Midbrain (tissue), 1 donor: ENCODE measurements around the gene JUND.

Experiments used
- DNase-seq: peaks from one replicate; lab custom pipeline; 2025; lab: John Stamatoyannopoulos, UW

Gene JUND

DNA sequence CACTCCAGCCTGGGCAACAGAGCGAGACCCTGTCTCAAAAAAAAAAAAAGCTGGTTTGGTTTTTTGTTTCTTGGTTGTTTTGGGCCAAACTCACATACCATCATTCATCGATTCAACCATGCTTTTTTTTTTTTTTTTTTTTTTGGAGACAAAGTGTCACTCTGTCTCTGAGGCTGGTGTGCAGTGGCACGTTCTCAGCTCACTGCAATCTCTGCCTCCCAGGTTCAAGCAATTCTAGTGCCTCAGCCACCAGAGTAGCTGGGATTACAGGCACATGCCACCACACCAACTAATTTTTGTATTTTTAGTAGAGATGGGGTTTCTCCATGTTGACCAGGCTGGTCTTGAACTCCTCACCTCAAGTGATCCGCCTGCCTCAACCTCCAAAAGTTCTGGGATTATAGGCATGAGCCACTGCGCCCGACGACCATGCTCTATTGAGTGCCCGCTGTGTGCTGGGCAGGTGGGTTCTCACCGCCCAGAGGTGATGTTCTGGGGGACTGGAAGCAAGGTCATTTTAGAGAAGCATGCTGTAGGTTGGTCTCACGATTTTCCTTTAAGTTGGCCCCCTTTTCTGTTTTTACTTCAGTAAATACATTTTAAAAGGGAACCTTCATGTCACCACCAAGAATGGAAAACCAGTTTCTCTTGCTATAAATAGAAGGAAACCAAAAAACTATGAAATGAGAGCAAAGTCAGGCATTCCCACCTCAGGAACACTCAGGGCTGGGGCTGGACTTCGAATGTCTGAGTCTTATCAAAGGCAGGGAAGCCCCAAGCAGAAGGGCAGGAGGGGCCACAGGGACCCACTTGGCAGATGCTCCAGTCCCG, 8.3 kb upstream of the JUND start:
- no peak for DNase-seq

DNA sequence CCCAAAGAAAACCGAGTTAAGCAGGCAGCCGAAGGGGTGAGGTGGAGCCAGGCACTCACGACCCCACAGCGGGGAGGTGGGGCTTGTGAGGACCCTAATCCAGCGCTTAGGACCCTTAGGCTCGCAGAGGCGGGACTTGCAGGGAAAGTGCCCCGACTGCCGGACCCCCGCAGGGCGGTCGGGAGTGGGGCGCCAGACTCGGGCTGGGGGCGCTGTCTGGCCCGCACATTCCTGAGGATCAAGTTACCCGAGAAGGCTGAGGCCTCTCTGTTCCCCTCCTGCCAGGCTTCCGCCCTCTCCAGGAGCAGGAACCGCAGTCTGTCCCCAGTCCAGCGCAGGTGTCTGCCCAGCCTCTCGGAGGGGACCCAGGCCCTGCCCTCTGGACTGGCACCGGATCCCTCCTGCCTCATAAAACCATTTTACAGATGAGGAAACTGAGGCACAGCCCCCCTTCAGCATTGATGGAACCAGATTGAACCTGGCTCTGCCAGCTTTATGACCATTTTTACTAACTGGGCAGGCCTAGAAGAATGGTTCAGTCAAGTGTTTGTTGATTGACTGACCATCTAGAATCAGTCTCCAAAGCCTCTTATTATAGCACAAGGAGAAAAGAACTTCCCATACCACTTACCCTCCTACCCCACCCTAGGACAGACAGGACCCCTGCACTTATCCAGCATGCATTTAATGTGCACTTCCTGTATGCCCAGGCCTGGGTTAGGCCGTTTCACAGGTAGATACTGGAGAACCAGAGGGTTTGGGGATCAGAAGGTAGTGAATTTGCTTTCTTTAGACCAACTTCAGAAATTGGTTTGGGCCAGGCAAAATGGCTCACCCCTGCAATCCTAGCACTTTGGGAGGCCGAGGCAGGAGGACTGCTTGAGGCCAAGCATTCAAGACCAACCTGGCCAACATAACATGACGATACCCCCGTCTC, 6.7 kb upstream of the JUND start:
- no peak for DNase-seq

DNA sequence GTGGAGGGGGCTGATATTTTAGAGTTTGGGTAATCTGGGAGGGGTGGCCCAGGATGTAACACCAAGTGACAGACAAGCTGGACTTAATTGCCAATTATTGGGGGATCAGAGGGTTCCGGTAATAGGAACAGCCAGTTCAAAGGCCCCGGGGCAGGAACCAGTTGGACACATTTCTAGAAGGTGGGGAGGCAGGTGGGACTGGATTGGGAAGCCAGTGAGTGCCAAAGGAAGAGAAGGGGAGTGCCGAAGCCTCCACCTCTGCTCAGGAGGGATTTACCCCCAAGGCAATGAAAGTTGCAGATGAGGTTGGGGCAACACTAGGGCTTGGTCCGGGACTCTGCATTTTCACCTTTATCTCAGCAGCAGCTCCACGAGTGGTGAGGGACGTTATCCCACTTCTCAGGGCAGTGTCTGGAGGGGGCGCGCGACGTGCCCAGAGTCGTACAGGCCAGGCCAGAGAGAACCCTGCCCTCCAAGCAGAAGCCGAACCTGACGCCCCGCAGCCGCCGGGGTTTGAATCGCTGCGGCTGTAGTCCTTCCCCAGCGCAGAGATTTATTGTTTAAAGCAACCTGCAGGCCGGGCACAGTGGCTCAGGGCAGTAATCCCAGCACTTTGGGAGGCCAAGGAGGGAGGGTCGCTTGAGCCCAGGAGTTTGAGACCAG, 5.7 kb upstream of the JUND start:
- DNase-seq, result no peak

DNA sequence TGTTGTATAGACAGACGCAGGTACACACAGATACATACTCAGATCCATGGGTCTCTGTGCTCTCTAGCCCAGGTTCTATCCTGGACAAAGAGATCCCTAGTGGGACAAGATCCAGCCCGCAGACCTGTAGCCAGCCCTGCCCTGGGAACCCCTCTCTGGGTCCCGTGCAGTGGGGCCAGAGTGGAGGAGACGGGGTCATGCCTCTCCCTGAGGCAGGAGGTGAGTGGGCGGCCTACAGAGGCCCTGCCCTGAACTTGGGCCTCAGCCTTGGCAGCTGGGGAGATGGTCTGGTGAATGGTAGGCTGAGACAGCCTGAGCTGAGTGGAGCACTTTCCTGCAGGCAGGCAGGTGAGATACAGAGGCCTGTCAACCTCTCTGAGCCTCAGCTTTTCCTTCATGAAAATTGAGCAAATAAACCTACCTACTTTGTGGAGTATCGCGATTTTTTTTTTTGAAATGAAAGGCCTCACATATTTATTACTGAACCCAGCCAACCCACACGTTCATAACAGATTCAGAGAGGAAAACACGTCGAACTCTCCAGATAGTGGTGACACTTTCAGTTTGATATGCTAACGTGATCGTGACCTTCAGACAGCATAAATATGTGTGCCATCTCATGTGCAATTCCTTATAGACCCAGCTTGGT, 3.4 kb upstream of the JUND start:
- no peak for DNase-seq

DNA sequence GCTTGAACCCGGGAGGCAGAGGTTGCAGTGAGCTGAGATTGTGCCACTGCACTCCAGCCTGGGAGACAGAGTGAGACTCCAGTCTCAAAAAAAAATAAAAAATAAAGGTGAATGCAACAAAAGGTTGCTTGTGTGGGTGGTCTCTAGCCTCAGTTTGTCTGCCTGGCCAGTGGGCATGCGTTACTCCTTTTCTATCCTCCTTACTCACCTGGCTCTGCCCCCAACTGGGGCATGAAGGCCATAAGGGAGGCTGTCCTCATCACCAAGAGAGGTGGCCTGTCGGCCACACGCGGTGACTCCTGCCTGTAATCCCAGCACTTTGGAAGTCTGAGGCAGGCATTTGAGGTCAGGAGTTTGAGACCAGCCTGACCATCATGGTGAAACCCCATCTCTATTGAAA, 1.9 kb upstream of the JUND start:
- no peak for DNase-seq

DNA sequence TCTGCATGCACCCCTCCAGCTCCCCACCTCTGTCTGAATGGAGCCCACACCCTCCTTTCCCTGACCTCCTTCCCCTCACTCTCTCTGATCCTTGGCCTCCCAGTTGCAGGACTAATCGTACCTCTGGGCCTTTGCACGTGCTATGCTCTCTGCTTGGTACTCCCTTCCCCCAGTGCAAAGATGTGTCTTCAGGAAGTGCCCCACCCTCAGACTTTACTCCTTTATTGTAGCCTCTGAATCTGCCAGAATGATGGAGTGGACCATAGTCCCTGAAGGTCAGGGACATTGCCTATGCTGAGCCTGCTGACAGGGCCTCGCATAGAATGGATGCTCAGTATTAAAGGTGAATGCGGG, 1.3 kb upstream of the JUND start:
- DNase-seq, result no peak

DNA sequence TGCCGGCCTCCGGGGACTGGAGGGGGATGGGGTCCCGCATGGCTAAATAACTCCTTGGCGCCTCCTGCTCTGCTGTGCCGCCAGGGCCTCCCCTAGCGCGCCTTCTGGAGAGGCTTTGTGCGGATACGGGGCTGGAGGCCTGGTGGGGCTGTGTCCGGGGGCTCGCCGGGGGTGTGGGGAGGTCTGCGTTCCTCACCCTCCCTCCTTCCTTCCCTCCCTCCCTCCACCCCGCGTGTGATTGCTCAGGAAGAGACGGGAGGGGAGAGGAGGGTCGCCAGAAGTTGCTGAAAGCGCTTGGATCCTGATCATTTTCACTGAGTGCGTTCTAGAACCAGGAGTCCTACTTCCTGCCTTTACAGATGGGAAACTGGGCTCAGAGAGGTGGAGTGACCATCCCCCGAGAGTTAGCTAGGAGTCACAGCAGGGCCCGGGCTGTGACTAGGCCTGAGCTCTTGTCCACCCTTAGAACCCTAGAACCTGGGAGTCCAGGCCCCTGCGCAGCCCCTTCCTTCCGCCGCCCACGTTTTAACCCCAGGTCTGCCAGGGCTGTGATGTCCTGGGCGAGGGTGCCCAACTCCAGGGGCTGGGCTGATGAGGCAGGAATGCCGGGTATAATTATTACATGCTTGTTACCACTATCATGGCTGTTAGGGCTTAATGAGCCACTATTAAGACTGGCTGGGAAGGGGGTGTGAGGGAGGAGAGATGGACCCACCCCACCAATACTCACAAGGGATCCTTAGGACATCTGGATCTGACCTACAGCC, 782 bp upstream of the JUND start:
- peak; percentile 77 for DNase-seq

DNA sequence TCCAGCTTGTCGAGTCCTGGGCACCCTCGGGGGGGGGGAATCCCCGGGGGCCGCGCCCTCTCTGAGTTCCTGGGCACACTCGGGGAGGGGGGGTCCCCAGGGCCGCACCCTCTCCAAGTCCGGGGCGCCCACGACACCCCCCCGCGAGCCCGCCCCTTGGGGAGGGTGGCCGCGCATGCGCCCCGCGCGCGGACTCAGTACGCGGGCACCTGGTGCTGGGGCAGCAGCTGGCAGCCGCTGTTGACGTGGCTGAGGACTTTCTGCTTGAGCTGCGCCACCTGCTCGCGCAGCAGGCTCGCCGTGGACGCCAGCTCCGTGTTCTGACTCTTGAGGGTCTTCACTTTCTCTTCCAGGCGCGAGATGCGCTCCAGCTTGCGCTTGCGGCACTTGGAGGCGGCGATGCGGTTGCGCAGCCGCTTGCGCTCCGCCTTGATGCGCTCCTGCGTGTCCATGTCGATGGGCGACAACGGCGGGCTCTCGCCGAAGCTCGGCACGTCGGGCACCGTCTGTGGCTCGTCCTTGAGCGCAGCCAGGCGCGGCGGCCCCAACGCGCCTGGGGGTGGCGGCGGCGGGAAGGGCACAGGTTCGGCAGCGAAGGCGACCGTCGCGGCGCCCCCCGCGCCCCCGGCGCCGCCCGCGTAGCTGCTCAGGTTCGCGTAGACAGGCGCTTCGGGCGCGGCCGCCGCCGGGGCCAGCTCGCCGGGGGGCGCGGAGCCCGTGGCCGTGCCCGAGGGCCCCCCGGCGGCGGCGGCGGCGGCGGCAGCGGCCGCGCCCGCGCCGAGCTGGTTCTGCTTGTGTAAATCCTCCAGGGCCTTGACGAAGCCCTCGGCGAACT, 958 bp downstream of the JUND start:
- peak; percentile 82 for DNase-seq

DNA sequence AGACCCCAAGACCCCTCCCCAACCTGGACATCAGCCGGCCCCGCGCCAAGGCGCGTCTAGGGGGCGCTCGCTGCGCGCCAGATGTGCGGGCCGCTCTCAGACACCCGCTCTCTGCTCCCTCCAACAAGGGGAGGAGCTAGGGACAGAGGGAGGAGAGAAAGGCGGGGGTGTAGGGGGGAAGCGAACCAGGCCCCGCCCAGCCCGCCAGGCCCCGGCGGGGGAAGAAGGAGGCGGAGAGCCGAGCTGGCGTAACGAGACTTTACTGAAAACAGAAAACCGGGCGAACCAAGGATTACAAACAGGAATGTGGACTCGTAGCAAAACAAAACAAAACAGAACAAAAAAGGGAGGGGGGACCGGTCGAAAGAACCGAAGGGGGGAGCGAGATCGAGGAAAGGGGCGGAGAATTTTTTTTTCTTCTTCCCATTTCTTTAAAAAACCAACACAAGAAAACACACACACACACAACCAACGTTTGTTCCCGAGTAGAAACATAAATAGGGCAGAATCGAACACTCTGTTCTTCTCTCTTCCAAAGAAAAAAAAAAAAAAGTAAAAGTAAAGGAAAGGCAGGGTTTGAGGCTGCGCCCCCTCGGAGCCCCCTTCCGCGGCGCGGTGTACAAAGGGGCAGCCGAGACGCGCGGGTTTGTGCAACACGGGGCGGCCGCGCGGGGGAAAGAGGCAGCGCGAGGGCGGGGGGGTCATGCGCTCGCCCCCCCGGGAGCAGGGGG, 1.7 kb downstream of the JUND start:
- DNase-seq, result peak; percentile 97

DNA sequence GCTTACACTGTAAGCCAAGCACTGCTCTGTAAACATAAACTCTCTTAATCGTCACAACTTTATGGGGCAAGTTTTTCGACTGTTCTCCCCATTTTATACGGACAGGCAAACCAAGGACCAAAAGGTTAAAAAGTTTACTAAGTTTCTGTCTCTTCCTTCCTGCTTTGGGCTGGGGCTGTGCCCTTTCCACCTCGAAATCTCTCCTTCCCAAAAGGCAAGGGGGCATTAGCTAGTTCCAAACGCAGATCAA, 2.2 kb downstream of the JUND start:
- no peak for DNase-seq

DNA sequence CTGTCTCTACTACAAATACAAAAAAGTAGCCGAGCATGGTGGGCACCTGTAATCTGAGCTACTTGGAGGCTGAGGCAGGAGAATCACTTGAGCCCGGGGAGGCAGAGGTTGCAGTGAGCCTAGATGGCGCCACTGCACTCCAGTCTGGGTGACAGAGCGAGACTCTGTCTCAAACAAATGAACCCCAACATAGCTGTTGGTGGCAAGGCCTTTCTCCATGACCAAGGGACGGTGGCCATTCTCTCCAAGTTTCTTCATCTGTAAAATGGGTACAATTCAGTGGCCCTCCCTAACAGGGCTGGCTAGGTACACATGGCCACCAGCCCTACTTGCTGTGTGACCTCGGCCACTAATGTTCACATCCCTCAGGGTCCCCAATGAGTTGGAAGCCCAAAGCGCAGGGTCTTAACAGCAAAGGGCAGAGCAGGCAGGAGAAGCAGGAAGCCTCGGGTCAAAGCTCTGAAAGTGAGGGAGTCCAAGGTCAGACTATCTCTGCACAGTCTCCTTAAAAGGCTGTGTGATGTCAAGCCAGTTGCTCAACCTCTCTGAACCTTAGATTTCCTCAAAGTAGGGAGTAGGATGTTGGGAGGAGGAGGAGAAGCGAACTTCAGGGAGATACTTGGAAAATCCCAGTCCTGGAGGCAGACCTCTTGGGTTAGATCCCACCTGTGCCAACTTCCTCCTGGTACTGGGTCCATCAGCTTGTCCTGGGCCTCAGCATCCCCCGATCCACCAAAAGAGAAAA, 2.7 kb downstream of the JUND start:
- DNase-seq, result no peak

DNA sequence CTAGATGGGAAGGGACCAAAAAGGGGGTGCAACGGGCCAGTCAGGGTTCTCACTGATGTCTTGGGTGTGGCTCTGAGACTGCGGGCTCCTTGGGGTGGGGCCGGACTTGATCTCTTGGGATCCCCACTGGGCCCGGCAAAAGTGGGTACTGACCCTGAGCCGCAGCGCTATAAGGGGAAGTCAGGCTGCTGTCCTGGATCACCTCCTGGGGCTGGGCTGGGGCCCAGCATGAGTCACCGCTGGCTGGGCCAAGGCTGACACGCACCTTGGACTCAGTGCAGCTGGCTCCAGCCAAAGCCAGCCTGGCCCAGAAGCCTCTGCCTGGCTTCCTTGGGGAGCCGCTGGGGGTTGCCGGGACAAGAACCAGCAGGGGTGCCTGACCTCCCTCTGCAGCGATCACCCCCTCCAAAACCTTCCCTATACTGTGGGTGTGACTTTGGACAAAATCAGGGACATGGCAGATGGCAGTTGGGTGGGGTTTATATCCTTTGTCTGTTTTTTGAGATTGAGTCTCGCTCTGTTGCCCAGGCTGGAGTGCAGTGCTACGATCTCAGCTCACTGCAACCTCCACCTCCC, 6.6 kb downstream of the JUND start:
- DNase-seq, result peak; percentile 79

DNA sequence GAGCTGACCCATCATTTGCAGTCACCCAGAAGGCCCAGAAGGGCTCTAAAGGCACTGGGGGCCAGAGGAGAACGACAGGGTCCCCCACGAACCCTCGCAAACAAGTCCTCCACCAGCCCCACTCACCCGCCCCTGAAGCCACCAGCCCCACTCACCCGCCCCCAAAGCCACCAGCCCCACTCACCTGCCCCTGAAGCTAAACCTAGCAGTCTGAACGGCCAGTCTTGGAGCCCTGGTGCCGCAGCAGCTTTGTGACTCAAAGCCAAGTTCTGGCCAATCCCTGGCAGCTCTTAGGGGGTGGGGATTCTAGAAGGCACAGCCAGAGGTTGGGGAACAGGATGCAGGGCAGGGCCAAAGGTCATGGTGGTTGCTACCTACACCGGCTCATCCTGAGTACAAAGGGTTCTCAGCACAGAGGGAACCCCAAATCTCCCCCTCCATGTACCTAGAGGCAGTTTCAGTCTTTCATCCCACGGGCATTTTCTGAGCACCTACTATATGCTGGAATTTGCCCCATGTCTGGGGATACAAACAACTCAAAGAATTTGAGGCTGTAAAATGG, 7.1 kb downstream of the JUND start, which contains the start of gene IQCN:
TSS of gene IQCN (minus strand) at position 234 of the 562 bp plus-strand sequence. CDS start 4,974 bp downstream, outside the sequence.
- DNase-seq, result no peak

DNA sequence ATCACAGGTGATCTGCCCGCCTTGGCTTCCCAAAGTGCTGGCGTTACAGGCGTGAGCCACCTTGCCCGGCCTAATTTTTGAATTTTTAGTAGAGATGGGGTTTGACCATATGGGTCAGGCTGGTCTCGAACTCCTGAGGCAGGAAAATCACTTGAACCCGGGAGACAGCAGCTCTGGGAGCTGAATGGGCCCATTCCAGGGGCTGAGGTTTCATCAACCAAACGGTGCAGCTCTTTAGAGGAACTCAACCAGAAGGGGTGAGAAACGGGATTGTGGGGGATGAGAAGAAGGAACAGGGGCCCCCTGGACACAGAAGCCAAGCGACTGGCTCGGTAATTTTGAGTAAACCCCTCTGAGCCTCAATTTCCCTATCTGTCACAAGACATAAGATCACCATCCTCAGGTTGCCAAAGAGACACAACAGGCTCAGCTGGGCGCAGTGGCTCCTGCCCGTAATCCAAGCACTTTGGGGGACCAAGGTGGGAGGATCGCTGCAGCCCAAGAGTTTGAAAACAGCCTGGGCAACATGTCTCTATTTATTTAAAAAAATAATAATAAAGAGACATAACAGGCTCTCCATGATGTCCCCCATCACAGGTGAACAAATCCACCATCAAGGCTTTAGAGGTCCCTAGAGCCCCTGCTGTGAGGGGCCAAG, 7.7 kb downstream of the JUND start:
- no peak for DNase-seq

DNA sequence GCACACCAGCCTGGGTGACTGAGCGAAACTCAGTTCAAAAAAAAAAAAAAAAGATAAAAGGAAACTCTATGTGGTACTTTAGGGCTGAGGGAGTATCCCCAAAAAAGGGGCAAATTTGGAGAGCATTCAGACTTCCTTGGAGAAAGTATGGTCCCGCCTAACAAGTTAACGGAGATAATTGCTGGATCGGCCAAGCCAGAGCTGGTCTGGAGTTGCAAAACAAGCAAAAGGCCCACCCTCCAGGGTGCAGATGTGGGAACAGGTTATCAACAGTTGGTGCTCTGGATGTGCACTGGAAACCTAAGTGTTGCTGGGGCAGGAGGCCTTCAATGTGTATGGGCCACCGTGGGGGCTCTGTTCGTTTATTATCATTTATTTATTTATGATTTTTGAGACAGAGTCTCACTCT, 10.0 kb downstream of the JUND start:
- DNase-seq, result no peak

DNA sequence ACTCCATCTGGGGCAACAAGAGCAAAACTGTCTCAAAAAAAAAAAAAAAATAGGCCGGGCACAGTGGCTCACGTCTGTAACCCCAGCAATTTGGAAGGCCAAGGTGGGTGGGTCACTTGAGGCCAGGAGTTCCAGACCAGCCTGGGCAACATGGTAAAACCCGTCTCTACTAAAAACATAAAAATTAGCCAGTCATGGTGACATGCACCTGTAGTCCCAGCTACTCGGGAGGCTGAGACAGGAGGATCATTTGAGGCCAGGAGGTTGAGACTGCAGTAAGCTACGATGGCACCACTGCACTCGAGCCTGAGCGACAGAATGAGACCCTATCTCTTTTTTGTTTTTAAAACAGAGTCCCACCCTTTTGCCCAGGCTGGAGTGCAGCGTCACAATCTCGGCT, 11.1 kb downstream of the JUND start:
- no peak for DNase-seq

DNA sequence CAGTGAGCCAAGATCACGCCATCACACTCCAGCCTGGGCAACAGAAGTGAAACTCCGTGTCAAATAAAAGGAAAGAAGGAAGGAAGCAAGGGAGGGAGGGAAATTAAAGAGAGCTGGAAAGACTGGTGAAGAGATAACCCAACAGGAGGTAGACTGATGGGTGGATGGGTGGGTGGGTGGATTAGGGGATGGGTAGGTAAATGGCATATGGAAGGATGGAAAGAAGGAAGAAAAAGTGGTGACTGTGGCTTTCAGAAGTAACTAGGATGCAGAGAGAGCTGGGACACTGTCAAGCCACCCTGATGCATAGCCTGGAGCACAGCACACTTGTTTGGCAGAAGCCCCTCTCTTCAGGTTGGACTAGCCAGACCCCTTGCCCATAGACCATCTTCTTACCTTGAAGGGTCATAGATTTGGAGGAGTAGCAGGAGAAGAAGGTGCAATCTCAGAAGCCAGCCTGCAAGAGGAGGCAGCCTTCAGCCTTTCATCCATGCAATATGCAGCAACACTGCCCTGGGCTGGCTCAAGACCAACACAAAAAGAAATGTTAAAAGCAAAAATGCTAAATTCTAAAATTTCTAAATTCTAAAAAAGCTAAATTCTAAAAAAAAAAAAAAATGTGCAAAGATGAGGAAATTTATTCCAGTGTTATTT, 12.2 kb downstream of the JUND start:
- no peak for DNase-seq
